ENCODE results near the gene STARD9.
A peak's percentile ranks its signal among the peaks of the same experiment; 100 is the strongest.
"Not testable (repeated sequence)": the region's sequence is repeated elsewhere in the genome, so short reads cannot be mapped to it uniquely, and the experiment has no call there.

STARD9 gene

GRCh38 chr15:42575188-42576039 lies at the start of gene STARD9:
Gene STARD9, plus strand, starts transcription at chr15:42575606. Its CDS starts 110 bp downstream, at chr15:42575716.
- DNase-seq = peak; percentile 99

DNA sequence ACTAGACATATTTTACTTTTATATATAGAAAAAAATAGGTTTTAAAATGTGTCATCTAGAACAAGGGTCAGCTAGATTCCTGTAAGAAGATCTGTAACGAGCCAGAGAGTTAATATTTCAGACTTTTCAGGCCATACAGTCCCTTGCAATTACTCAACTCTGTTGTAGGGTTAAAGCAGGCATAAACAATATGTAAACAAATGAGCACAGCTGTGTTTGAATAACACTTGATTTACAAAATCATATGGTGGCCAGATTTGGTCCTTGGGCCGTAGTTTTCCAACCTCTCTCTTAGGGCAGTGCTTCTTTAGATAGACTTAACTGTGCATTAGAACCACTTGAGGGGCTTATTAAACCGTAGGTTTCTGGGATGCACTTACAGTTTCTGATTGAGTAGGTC lies 46.4 kb upstream of the STARD9 start:
- no peak for DNase-seq

DNA sequence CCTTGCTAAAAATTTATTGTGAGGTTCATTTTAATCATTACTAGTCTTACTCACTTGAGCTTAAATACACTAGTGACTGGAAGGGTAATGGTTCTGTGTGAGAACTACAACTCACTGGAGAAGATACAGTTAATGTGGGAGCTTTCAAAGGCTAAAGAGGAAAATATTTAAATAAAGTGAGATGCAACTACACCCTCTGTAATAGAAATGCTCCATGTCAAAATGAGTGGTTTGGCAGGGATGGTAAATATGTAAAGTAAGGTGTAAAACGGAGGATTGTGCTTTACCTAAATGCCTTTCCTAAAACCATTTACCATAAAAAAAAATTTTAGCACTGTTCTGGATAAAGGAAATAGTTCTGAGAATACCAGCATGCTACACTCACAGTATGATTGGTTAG lies 42.2 kb upstream of the STARD9 start:
- DNase-seq = no peak

DNA sequence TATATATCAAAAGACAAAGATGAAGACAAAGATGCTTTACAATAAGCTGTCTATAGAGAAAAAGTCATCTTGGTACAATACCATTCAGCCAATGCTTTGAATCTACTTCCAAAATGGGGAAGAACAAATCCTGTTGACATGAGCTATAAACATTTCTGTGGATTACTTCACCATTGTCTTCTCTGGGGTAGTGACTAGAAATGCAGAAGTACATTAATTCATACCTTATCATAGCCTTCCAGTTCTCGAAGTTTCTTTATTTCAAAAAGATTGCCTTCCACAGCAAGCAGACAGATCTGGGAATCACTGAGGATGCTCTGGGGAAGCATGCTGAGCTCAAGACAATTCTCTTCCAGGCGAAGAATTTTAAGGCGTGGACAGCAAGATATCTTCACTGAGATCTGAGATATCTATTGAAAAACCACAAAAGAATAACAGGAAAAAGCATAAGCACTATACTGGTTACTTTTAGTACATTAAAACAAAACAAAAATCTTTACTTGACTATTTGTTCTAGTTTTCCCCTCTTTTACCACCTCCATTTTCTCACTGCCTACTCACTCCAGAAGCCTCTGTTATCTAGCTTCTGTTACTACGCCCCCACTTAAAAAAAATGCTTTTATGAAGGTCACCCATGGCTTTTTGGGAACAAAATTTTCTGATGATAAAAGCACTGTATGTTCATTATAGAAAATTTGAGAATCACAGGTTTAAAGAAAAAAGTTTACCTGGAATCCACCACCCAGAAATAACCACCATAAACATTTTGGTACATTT lies 30.4 kb upstream of the STARD9 start:
- peak; percentile 65 to 71 for DNase-seq

- DNase-seq = no peak
These were observed 27.5 kb upstream of the STARD9 start for GRCh38 chr15:42547918-42548248.

- peak; percentile 82 to 89 for DNase-seq
These were observed 27.0 kb upstream of the STARD9 start, which contains the start of the genes HAUS2 and LRRC57 for GRCh38 chr15:42548249-42549031. Gene HAUS2, plus strand, starts transcription at chr15:42548838. Its CDS starts 35 bp downstream, at chr15:42548873. Gene LRRC57, minus strand, starts transcription at chr15:42548793. Its CDS starts 359 bp downstream, at chr15:42548434.

- peak; percentile 51 to 54 for DNase-seq
These were observed 26.3 kb upstream of the STARD9 start for GRCh38 chr15:42549032-42549491.

DNA sequence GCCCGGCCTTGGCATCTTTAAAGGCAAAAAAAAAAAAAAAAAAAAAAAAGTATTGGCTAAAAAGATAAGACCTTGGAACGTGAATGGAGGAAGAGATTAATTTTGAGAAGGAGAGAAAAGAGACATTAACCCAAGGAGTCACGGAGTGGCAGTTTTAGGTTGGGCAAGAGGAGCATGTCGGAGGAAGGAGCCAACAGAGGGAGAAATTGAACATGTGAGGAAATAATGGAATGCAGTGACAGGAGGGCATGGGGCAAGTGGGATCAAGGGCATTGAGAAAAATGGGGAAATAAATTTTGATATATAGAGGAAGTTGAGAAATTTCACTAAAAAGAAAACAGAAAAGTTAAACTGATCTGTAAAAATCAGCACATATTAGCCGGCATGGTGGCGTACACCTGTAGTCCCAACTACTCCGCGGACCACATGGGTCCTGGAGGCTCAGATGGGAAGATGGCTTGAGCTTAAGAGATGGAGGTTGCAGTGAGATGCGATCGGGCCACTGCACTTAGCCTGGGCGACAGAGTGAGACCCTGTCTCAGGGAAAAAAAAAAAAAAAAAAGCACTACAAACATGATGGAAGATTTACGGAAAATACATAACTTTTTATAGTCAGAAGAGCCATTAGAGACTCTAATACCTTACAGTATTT lies 25.5 kb upstream of the STARD9 start:
- DNase-seq = peak; percentile 69 to 81

GRCh38 chr15:42553554-42553953 lies 21.9 kb upstream of the STARD9 start:
- peak in 1 of 2 donors; percentile 8 for DNase-seq

GRCh38 chr15:42556550-42557207 lies 18.7 kb upstream of the STARD9 start:
- not testable (repeated sequence) for DNase-seq

GRCh38 chr15:42558739-42559138 lies 16.7 kb upstream of the STARD9 start:
- DNase-seq = no peak

- no peak for DNase-seq
These were observed 711 bp downstream of the STARD9 start for GRCh38 chr15:42576040-42576594.

DNA sequence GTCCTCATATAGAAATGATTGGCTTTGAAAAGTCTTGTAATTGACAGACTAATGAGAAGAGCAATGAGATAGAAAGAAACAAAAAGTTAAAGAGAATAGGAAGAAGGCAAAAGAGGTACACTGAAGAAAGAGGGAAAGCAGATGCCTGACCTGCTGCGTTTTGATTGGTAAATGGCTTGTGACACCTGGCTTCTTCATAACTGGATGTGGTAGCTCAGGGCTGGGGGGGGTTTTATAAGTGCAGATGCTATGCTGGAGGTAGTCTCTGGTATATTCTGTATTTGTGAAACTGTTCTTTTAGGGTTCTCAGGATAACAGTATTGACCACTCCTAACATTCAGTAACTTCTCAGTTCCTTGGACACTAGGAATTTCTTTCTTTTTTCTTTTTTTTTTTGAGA lies 1.4 kb downstream of the STARD9 start:
- no peak for DNase-seq

DNA sequence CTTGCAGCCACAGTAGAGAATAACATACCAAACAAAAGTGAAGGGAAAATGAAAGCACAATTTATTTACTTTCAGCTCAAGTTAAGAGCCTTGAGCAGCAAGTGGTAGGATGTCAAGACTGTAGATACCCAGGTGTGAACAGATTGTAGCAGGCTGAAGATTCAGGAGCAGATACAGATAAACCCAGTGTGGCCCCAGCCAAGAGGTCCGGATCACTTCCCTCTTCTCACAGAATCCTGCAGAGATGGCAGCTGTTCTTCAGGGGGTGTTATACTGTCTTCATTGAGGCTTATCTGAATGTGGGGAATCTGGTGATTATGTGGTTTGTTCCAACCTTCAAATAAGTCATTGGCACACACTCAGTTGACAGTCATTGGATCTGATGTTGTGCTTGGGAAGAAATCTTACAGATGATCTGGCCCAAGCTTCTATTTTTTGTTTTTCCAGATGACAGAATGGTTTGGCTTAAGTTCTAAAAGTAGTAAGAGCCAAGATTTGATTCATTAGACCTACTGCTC lies 2.2 kb downstream of the STARD9 start:
- DNase-seq = no peak

GRCh38 chr15:42578984-42579537 lies 3.7 kb downstream of the STARD9 start:
- no peak for DNase-seq

GRCh38 chr15:42581272-42581730 lies 5.9 kb downstream of the STARD9 start:
- DNase-seq = peak; percentile 85

- no peak for DNase-seq
These were observed 7.4 kb downstream of the STARD9 start for GRCh38 chr15:42582569-42583375.

DNA sequence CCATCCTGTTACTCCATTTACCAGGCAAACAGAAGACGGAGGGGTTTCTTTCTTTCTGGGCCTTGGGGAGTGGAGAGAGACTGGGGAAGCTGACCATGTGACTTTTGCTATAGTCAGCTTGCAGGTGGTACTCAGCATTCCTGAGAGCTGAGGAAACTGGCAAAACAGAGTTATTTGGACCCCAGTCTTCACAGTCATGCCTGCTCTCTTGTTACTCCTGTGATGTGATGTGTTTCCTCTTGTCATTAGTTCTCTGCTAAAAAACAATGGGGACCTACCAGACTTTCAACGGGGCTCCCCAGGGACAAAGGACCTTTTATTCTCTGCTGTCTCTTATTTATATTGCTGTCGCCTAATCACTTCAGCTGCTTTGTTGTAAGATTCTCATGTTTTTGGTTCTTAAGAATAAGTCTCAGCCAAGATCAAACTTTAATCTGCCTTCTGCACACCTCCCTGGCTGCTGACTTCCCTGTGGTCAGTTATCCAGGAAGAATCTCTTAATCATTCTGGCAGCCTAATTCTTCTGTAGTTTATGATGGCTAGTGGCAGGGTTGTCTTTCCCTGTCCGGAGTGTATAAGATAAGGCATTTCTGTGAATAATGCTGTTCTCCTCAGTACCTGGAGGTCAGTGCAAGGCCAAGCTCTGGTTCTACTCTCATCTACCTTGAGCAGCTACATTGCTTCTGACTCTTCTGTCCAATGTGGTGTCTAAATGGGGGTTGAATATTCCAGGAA lies 8.8 kb downstream of the STARD9 start:
- DNase-seq = no peak

DNA sequence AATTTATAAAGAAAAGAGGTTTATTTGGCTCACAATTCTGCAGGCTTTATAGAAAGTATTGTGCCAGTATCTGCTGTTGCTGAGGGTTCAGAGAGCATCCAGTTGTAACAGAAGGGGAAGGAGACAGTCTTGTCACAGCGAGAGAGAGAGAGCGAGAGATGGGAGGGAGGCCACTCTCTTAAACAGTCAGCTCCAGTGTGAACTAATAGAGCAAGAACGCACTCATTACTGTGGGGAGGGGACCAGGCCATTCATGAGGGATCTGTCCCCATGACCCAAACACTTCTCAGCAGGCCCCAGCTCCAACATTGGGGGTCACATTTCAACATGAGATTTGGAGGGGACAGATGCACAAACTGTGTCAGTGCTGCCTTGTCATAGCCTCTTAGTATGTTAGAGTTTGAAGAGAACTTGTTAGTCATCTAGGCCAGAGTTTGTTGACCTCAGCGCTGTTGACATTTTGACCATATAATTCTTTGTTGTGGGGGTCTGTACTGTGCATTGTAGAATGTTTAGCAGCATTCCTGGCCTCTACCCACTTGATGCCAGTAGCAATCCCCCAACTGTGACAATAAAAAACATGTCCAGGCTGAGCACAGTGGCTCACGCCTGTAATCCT lies 15.3 kb downstream of the STARD9 start:
- DNase-seq = no peak
